Fibroblast of mammary gland (primary cell): ENCODE results near the gene SLC25A47.

Experiments used
- DNase-seq: peaks from one replicate; pipeline ENCODE4 v3.0.0-alpha.2; 2010; ENCODE audit warnings: low read depth
- H3K4me3 ChIP-seq: 2 replicates; pipeline ENCODE4 v1.5.1; 2011; ENCODE audit warnings: low read depth, mild to moderate bottlenecking, low read length, moderate library complexity; ENCODE audit not compliant: control insufficient read depth
- CTCF ChIP-seq: conservative IDR thresholded peaks from 2 replicates; pipeline ENCODE4 v1.5.1; 2011; ENCODE audit warnings: low read depth, low read length, inconsistent platforms; ENCODE audit not compliant: control insufficient read depth, insufficient read depth

The SLC25A47 gene

DNA sequence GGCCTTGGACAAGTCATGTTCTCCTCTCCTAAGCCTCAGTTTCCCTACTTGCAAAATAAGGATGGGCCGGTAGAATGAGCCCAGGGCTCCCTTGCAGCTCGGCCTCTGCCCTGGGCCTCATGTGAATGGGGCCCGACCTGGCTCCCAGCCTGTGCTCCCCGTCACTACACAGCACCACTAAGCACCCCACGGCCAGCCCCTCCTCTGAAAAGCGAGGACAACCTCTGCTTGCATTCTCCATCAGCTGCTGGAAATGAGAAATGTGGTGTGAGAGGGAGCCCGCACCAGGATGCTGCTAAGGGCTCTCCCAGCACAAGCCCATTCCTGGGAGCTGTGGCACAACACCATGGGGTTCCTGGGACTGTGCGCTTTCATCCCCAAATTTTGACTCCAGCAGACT is 10.2 kb downstream of the SLC25A47 start:
- DNase-seq = no peak
- no peak for TF ChIP-seq CTCF
- H3K4me3 ChIP-seq = no peak overlapping the region

- DNase-seq = no peak
- H3K4me3 ChIP-seq = no peak overlapping the region
- TF ChIP-seq CTCF = no peak
Observed at GRCh38 chr14:100333827-100334226, 10.7 kb downstream of the SLC25A47 start.

DNA sequence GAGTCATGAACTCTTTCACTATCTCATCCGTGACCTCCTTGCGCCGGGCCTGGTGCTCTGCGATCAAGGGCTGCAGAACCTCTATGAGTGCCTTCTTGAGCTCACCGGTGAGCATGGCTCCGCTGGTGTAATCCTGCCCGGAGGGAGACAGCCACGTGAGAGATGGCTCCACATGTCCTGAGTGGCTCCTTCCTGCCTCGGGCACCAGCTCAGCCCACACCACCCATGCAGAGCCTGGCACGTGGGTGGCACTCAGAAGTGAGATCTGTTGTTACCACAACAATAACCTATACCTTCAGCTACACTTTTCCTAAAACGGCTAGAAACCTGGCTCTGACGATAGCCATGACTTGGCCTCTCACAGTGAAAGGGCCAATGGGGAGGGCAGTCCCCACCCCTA is 11.8 kb downstream of the SLC25A47 start:
- DNase-seq = no peak
- TF ChIP-seq CTCF = no peak
- H3K4me3 ChIP-seq = no peak overlapping the region

- no peak overlapping the region for H3K4me3 ChIP-seq
- no peak for TF ChIP-seq CTCF
- DNase-seq = no peak
Observed at GRCh38 chr14:100336618-100337530, 13.7 kb downstream of the SLC25A47 start.

DNA sequence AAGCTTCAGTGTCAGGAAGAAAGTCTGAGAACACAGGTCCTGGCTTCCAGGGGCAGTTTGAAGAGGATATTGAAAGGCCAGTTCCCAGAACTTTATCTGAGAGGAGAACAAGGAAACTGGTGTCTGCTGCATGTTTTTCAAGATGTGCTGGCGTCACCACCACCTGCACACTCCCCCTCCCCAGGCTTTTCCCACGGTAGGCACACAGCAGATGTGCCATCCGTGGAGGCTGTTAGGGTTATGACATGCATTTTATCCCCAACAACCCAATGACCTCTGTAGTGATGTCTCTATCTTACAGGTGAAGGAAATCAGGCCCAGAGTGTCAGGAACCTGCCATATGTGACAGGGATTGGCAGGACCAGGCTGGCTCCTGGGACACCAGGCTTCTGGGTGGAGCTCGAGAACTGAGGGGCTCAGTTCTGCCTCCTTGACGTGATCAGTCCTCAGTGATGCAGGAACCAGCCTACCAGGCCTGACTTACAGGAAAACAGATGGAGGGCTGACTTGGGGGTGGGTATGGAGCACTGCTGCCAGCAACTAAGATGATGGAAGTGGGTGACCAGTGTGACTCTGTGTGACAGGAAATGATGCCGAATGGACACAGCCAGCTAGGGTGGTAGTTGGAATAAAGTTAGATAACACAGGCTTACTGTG is 16.8 kb downstream of the SLC25A47 start:
- no peak for TF ChIP-seq CTCF
- DNase-seq = no peak

GRCh38 chr14:100340423-100340813 is 17.3 kb downstream of the SLC25A47 start:
- no peak overlapping the region for H3K4me3 ChIP-seq
- DNase-seq = no peak

More for the DNA sequence above, 16.8 kb downstream of the SLC25A47 start:
- H3K4me3 ChIP-seq = no peak overlapping the region

More at GRCh38 chr14:100340423-100340813, 17.3 kb downstream of the SLC25A47 start:
- TF ChIP-seq CTCF = no peak
